ENCODE data around the gene NAV2.

The NAV2 gene

GRCh38 chr11:19774817-19775580 is 62.4 kb downstream of the NAV2 start:
- no peak for DNase-seq
- no peak for TF ChIP-seq POLR2A (IDR thresholded peaks at IDR 0.05; ENCODE audit: low read length)
- no peak for TF ChIP-seq GATA1 (IDR thresholded peaks at IDR 0.05; ENCODE audit: low read depth, low read length)

- TF ChIP-seq GATA1 (IDR thresholded peaks at IDR 0.05; ENCODE audit: low read depth, low read length) (no peak), POLR2A (IDR thresholded peaks at IDR 0.05; ENCODE audit: low read length) (no peak)
Measured at GRCh38 chr11:19775622-19776021, 63.0 kb downstream of the NAV2 start.

GRCh38 chr11:19777039-19777376 is 64.4 kb downstream of the NAV2 start:
- TF ChIP-seq POLR2A (IDR thresholded peaks at IDR 0.05; ENCODE audit: low read length): no peak
- TF ChIP-seq GATA1 (IDR thresholded peaks at IDR 0.05; ENCODE audit: low read depth, low read length): no peak
- no peak for DNase-seq

More at GRCh38 chr11:19775622-19776021, 63.0 kb downstream of the NAV2 start:
- DNase-seq: no peak

- no peak for DNase-seq
- TF ChIP-seq POLR2A (IDR thresholded peaks at IDR 0.05; ENCODE audit: low read length): no peak
- no peak for TF ChIP-seq GATA1 (IDR thresholded peaks at IDR 0.05; ENCODE audit: low read depth, low read length)
Measured at GRCh38 chr11:19777377-19778102, 64.9 kb downstream of the NAV2 start.

- no peak for DNase-seq
- no peak for TF ChIP-seq POLR2A (IDR thresholded peaks at IDR 0.05; ENCODE audit: low read length)
- TF ChIP-seq GATA1 (IDR thresholded peaks at IDR 0.05; ENCODE audit: low read depth, low read length): no peak
Measured at GRCh38 chr11:19779740-19780139, 67.1 kb downstream of the NAV2 start.

- TF ChIP-seq POLR2A (IDR thresholded peaks at IDR 0.05; ENCODE audit: low read length): no peak
- no peak for TF ChIP-seq GATA1 (IDR thresholded peaks at IDR 0.05; ENCODE audit: low read depth, low read length)
Measured at GRCh38 chr11:19781351-19781750, 68.7 kb downstream of the NAV2 start.

GRCh38 chr11:19785265-19785664 is 72.6 kb downstream of the NAV2 start:
- TF ChIP-seq GATA1 (IDR thresholded peaks at IDR 0.05; ENCODE audit: low read depth, low read length) (no peak), POLR2A (IDR thresholded peaks at IDR 0.05; ENCODE audit: low read length) (no peak)
- no peak for DNase-seq

More at GRCh38 chr11:19781351-19781750, 68.7 kb downstream of the NAV2 start:
- DNase-seq: no peak

GRCh38 chr11:19786644-19787043 is 74.0 kb downstream of the NAV2 start:
- no peak for DNase-seq
- TF ChIP-seq POLR2A (IDR thresholded peaks at IDR 0.05; ENCODE audit: low read length) (no peak), GATA1 (IDR thresholded peaks at IDR 0.05; ENCODE audit: low read depth, low read length) (no peak)

GRCh38 chr11:19788435-19788834 is 75.8 kb downstream of the NAV2 start:
- TF ChIP-seq POLR2A (IDR thresholded peaks at IDR 0.05; ENCODE audit: low read length): no peak
- TF ChIP-seq GATA1 (IDR thresholded peaks at IDR 0.05; ENCODE audit: low read depth, low read length): no peak
- DNase-seq: no peak

- no peak for DNase-seq
- TF ChIP-seq POLR2A (IDR thresholded peaks at IDR 0.05; ENCODE audit: low read length): no peak
- no peak for TF ChIP-seq GATA1 (IDR thresholded peaks at IDR 0.05; ENCODE audit: low read depth, low read length)
Measured at GRCh38 chr11:19789245-19789644, 76.6 kb downstream of the NAV2 start.

- no peak for DNase-seq
- no peak for TF ChIP-seq POLR2A (IDR thresholded peaks at IDR 0.05; ENCODE audit: low read length)
- TF ChIP-seq GATA1 (IDR thresholded peaks at IDR 0.05; ENCODE audit: low read depth, low read length): no peak
Measured at GRCh38 chr11:19789835-19790710, 77.4 kb downstream of the NAV2 start.

- TF ChIP-seq POLR2A (IDR thresholded peaks at IDR 0.05; ENCODE audit: low read length): no peak
- DNase-seq: no peak
Measured at GRCh38 chr11:19790831-19791552, 78.4 kb downstream of the NAV2 start.

GRCh38 chr11:19792510-19792909 is 79.9 kb downstream of the NAV2 start:
- TF ChIP-seq GATA1 (IDR thresholded peaks at IDR 0.05; ENCODE audit: low read depth, low read length) (no peak), POLR2A (IDR thresholded peaks at IDR 0.05; ENCODE audit: low read length) (no peak)
- DNase-seq: no peak

Measured in erythroblast (primary cell).